GM12878 (cell line): ENCODE measurements around the gene MIA3. TPM values are rescaled to one million over a fixed set of nuclear protein-coding genes. Genes with fewer than 3 reads are reported as not detected.
A peak's percentile ranks its signal among the peaks of the same experiment; 100 is the strongest.

Experiments
- ATAC-seq: fragments of 200-7000 bp; cut with Tn5 transposase; 3 replicates; pipeline ENCODE4 v1.9.1; 2020; ENCODE audit warnings: mild to moderate bottlenecking, moderate library complexity
- BruUV-seq: library from RNA; stranded (reverse); fragments of 400-500 nt; replicated peaks from 2 replicates; lab custom pipeline; 2021; lab: Mats Ljungman, UMichigan
- CTCF ChIA-PET: fragments of 300-600 bp; sonication (Branson Sonifier 250); formaldehyde crosslinking; extraction: SDS; loops from one replicate; lab custom pipeline; 2021; ENCODE audit warnings: inconsistent platforms; lab: Yijun Ruan, JAX
- POLR2A ChIA-PET: fragments of 350-600 bp; formaldehyde crosslinking; extraction: SDS; loops from one replicate; lab custom pipeline; 2021; ENCODE audit warnings: inconsistent platforms; lab: Charles Lee
- RAD21 ChIA-PET: fragments of 300-600 bp; sonication (Branson Sonifier 250); formaldehyde crosslinking; loops from one replicate; lab custom pipeline; 2023; ENCODE audit warnings: antibody characterized with exemption; ENCODE audit not compliant: unreplicated experiment; lab: Charles Lee
- SMC1A ChIA-PET: fragments of 300-600 bp; sonication (Branson Sonifier 250); formaldehyde crosslinking; loops from one replicate; lab custom pipeline; 2023; ENCODE audit not compliant: unreplicated experiment, uncharacterized antibody; lab: Charles Lee
- DNase-seq: peaks from one replicate; pipeline ENCODE4 v3.0.0-alpha.2; 2011; ENCODE audit warnings: low read depth, low spot score
- FAIRE-seq: peaks from 3 replicates; lab custom pipeline; 2011; peaks lifted over from hg19 to GRCh38; lab: Jason Lieb, UNC
- H2AFZ ChIP-seq: 2 replicates; pipeline ENCODE4 v1.6.0; 2011; ENCODE audit warnings: low read depth, low read length, control low read depth; ENCODE audit not compliant: control insufficient read depth
- H3K27ac ChIP-seq: 2 replicates; pipeline ENCODE4 v1.5.1; 2011; ENCODE audit warnings: control low read depth; ENCODE audit not compliant: control insufficient read depth, insufficient read depth
- H3K27me3 ChIP-seq, 2 experiments: replicated peaks in 1 of 2; 2 replicates each; pipeline versions ENCODE4 v1.6.0 to v1.6.1; 2011; ENCODE audit warnings: low read length in 1 of 2; ENCODE audit not compliant: control insufficient read depth in 2 of 2, insufficient read depth in 2 of 2
- H3K36me3 ChIP-seq, 2 experiments: 2 replicates each; pipeline ENCODE4 v1.5.1; 2011; ENCODE audit warnings: low read length in 1 of 2; ENCODE audit not compliant: control insufficient read depth in 2 of 2, insufficient read depth in 2 of 2
- H3K4me1 ChIP-seq: 2 replicates; pipeline ENCODE4 v1.6.1; 2011; ENCODE audit warnings: mild to moderate bottlenecking, low read length, moderate library complexity, mixed read lengths; ENCODE audit not compliant: control insufficient read depth, insufficient read depth
- H3K4me2 ChIP-seq: 2 replicates; pipeline ENCODE4 v1.6.0; 2011; ENCODE audit warnings: control low read depth; ENCODE audit not compliant: control insufficient read depth, insufficient read depth
- H3K4me3 ChIP-seq: fragments of 200-600 bp; sonication (generic); 2 replicates; pipeline ENCODE4 v1.5.1; 2016
- H3K79me2 ChIP-seq: 2 replicates; pipeline ENCODE4 v1.6.0; 2011; ENCODE audit warnings: low read length; ENCODE audit not compliant: control insufficient read depth, insufficient read depth
- H3K9ac ChIP-seq: 2 replicates; pipeline ENCODE4 v1.8.0; 2011; ENCODE audit warnings: low read length, control low read depth, mixed read lengths; ENCODE audit not compliant: control insufficient read depth, insufficient read depth
- H3K9me3 ChIP-seq: replicated peaks from 3 replicates; pipeline ENCODE4 v1.5.1; 2011; ENCODE audit warnings: mild to moderate bottlenecking, low read length; ENCODE audit not compliant: control insufficient read depth, insufficient read depth
- H4K20me1 ChIP-seq: 2 replicates; pipeline ENCODE4 v1.6.0; 2011; ENCODE audit not compliant: control insufficient read depth, insufficient read depth
- BCL11A ChIP-seq: IDR thresholded peaks from 2 replicates; pipeline ENCODE4 v1.6.1; 2011; ENCODE audit warnings: low read depth, low read length
- EP300 ChIP-seq, 2 experiments: fragments of 150-350 bp in 1 of 2; IDR thresholded peaks; 2 replicates each; pipeline ENCODE4 v1.6.1; 2011 to 2012; ENCODE audit warnings: low read depth in 2 of 2, low read length in 2 of 2, borderline replicate concordance in 1 of 2, improper control_type of control experiment in 1 of 2, inconsistent platforms in 1 of 2; ENCODE audit not compliant: control insufficient read depth in 1 of 2
- NBN ChIP-seq: fragments of 450-650 bp; IDR thresholded peaks from 2 replicates; pipeline ENCODE4 v1.6.1; 2016
- NR2C1 ChIP-seq: fragments of 450-650 bp; IDR thresholded peaks from 2 replicates; pipeline ENCODE4 v1.6.1; 2017; ENCODE audit warnings: antibody characterized with exemption, mild to moderate bottlenecking, moderate library complexity
- NR2F1 ChIP-seq: fragments of 450-650 bp; conservative IDR thresholded peaks from 2 replicates; pipeline ENCODE4 v1.6.1; 2017; ENCODE audit warnings: mild to moderate bottlenecking
- POLR2AphosphoS2 ChIP-seq: IDR thresholded peaks from 2 replicates; pipeline ENCODE4 v1.6.1; 2011; ENCODE audit warnings: low read depth, mild to moderate bottlenecking, low read length, improper control_type of control experiment, moderate library complexity
- POU2F2 ChIP-seq: IDR thresholded peaks from 3 replicates; pipeline ENCODE4 v1.6.1; 2011; ENCODE audit warnings: low read depth, mild to moderate bottlenecking, low read length, borderline replicate concordance
- RB1 ChIP-seq: fragments of 450-650 bp; formaldehyde crosslinking; IDR thresholded peaks from 2 replicates; pipeline ENCODE4 v1.6.1; 2017; ENCODE audit warnings: mild to moderate bottlenecking, borderline replicate concordance
- SMAD1 ChIP-seq: fragments of 450-650 bp; IDR thresholded peaks from 2 replicates; pipeline ENCODE4 v1.6.1; 2018; ENCODE audit warnings: mild to moderate bottlenecking, low read depth; ENCODE audit not compliant: partially characterized antibody
- SPI1 ChIP-seq: IDR thresholded peaks from 2 replicates; pipeline ENCODE4 v1.6.1; 2011; ENCODE audit warnings: low read depth, mild to moderate bottlenecking, low read length, moderate library complexity, borderline replicate concordance; ENCODE audit not compliant: insufficient read depth
- TARDBP ChIP-seq: IDR thresholded peaks from 2 replicates; pipeline ENCODE4 v1.6.1; 2016; ENCODE audit warnings: borderline replicate concordance
- TCF7 ChIP-seq: IDR thresholded peaks from 2 replicates; pipeline ENCODE4 v1.6.1; 2014; ENCODE audit warnings: antibody characterized with exemption, borderline replicate concordance
- ZNF24 ChIP-seq: fragments of 450-650 bp; IDR thresholded peaks from 2 replicates; pipeline ENCODE4 v1.6.1; 2017; ENCODE audit warnings: antibody characterized with exemption, mild to moderate bottlenecking
- WGBS: methylation state at CpG from one replicate; pipeline ENCODE4 v1.1.6; 2016; ENCODE audit warnings: low lambda C conversion rate; ENCODE audit not compliant: insufficient replicate concordance, insufficient coverage; ENCODE audit errors: missing lambda C conversion rate; 5-methylcytosine and 5-hydroxymethylcytosine counted together
- in situ Hi-C: fragments of 300-500 bp; cut with MboI; formaldehyde crosslinking; loops from 9 replicates; pipeline ENCODE4 v1.14.3; 2018; ENCODE audit warnings: mixed read lengths
- intact Hi-C: fragments of 100-400 bp; cut with micrococcal nuclease; formaldehyde crosslinking; loops from one replicate; pipeline ENCODE4 v1.14.2; 2022; ENCODE audit not compliant: unreplicated experiment
- polyA plus RNA-seq, 11 experiments: library from polyadenylated mRNA; depleted of rRNA in 4 of 11; unstranded in 6 of 11; stranded (reverse) in 5 of 11; fragments of >200 nt; fragmentation: Nextera tagmentation in 4 of 11; fragmentation: Illumina TruSeq in 1 of 11; extraction: Ambion mirVana in 4 of 11; extraction: Trizol in 1 of 11; gene quantifications; 1 replicate in 1 of 11; 2 replicates in 10 of 11; pipeline versions ENCODE4 v1.2.1 to v1.2.3, GENCODE V29; 2011 to 2016; ENCODE audit warnings: inconsistent platforms in 2 of 11, missing spikeins in 2 of 11, low read depth in 1 of 11
- total RNA-seq, 4 experiments: library from RNA; depleted of rRNA in 3 of 4; stranded (reverse); fragments of >200 nt in 3 of 4; fragmentation: Illumina TruSeq in 1 of 4; extraction: Trizol in 1 of 4; gene quantifications; 2 replicates each; pipeline versions ENCODE4 v1.2.1 to v1.2.3, GENCODE V29; 2013 to 2021
- TF ChIP-seq, protein P1 (sequence below): fragments of 450-650 bp; IDR thresholded peaks from 2 replicates; pipeline ENCODE4 v1.6.1; 2017; ENCODE audit warnings: mild to moderate bottlenecking, moderate library complexity
- TF ChIP-seq, protein P2 (sequence below): fragments of 450-650 bp; conservative IDR thresholded peaks from 2 replicates; pipeline ENCODE4 v1.6.1; 2017; ENCODE audit warnings: mild to moderate bottlenecking, moderate library complexity
- TF ChIP-seq, protein P3 (sequence below): fragments of 450-650 bp; formaldehyde crosslinking; IDR thresholded peaks from 2 replicates; pipeline ENCODE4 v1.4.0; 2020; ENCODE audit warnings: mild to moderate bottlenecking, moderate library complexity

MIA3 gene
- total and polyA plus RNA-seq, 10 of the 15 experiments (the other 5 are each of a cell fraction or from before 2014, with no cell fraction given): 12.9 to 50.8 (median 30.3) TPM

DNA sequence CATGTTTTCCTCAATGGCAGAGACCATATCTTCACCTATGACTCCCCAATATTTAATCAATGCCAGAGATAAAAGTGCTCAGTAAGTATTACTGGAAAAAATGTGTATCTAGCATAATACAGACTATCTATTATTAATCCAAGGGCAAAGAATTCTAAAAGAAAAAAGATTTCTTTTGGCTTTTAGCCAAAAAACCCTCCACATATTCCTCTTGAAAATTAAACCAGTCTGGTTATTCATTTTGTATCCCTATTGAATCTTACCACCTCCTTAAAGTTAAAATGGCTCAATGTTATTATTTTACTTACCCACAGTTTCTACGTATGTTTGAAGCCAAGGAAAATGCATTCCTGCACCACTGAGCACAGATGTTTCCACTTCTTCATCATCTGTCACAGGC, 29.8 kb upstream of the MIA3 start:
- in situ Hi-C loops: no loop called here
- POLR2A ChIA-PET: no interaction called here
- SMC1A ChIA-PET: interaction anchor here (1.2 kb wide), 1 partner anchor 31 kb away, joined by 3 read pairs; no protein-coding TSS in a partner anchor
- TF ChIP-seq ZNF24 (no peak), EP300 (IDR thresholded peaks at IDR 0.05; ENCODE audit: borderline replicate concordance in 1 of 2, control insufficient read depth in 1 of 2, low read depth in 2 of 2, low read length in 2 of 2) (no peak), POLR2AphosphoS2 (no peak), NR2C1 (no peak), NBN (no peak), POU2F2 (no peak), BCL11A (no peak), RB1 (no peak), TARDBP (no peak), SPI1 (no peak), SMAD1 (no peak), NR2F1 (no peak), TCF7 (no peak)
- TF ChIP-seq, protein P1, sequence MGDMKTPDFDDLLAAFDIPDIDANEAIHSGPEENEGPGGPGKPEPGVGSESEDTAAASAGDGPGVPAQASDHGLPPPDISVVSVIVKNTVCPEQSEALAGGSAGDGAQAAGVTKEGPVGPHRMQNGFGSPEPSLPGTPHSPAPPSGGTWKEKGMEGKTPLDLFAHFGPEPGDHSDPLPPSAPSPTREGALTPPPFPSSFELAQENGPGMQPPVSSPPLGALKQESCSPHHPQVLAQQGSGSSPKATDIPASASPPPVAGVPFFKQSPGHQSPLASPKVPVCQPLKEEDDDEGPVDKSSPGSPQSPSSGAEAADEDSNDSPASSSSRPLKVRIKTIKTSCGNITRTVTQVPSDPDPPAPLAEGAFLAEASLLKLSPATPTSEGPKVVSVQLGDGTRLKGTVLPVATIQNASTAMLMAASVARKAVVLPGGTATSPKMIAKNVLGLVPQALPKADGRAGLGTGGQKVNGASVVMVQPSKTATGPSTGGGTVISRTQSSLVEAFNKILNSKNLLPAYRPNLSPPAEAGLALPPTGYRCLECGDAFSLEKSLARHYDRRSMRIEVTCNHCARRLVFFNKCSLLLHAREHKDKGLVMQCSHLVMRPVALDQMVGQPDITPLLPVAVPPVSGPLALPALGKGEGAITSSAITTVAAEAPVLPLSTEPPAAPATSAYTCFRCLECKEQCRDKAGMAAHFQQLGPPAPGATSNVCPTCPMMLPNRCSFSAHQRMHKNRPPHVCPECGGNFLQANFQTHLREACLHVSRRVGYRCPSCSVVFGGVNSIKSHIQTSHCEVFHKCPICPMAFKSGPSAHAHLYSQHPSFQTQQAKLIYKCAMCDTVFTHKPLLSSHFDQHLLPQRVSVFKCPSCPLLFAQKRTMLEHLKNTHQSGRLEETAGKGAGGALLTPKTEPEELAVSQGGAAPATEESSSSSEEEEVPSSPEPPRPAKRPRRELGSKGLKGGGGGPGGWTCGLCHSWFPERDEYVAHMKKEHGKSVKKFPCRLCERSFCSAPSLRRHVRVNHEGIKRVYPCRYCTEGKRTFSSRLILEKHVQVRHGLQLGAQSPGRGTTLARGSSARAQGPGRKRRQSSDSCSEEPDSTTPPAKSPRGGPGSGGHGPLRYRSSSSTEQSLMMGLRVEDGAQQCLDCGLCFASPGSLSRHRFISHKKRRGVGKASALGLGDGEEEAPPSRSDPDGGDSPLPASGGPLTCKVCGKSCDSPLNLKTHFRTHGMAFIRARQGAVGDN: no peak
- TF ChIP-seq, protein P2, sequence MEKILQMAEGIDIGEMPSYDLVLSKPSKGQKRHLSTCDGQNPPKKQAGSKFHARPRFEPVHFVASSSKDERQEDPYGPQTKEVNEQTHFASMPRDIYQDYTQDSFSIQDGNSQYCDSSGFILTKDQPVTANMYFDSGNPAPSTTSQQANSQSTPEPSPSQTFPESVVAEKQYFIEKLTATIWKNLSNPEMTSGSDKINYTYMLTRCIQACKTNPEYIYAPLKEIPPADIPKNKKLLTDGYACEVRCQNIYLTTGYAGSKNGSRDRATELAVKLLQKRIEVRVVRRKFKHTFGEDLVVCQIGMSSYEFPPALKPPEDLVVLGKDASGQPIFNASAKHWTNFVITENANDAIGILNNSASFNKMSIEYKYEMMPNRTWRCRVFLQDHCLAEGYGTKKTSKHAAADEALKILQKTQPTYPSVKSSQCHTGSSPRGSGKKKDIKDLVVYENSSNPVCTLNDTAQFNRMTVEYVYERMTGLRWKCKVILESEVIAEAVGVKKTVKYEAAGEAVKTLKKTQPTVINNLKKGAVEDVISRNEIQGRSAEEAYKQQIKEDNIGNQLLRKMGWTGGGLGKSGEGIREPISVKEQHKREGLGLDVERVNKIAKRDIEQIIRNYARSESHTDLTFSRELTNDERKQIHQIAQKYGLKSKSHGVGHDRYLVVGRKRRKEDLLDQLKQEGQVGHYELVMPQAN: no peak
- TF ChIP-seq, protein P3, sequence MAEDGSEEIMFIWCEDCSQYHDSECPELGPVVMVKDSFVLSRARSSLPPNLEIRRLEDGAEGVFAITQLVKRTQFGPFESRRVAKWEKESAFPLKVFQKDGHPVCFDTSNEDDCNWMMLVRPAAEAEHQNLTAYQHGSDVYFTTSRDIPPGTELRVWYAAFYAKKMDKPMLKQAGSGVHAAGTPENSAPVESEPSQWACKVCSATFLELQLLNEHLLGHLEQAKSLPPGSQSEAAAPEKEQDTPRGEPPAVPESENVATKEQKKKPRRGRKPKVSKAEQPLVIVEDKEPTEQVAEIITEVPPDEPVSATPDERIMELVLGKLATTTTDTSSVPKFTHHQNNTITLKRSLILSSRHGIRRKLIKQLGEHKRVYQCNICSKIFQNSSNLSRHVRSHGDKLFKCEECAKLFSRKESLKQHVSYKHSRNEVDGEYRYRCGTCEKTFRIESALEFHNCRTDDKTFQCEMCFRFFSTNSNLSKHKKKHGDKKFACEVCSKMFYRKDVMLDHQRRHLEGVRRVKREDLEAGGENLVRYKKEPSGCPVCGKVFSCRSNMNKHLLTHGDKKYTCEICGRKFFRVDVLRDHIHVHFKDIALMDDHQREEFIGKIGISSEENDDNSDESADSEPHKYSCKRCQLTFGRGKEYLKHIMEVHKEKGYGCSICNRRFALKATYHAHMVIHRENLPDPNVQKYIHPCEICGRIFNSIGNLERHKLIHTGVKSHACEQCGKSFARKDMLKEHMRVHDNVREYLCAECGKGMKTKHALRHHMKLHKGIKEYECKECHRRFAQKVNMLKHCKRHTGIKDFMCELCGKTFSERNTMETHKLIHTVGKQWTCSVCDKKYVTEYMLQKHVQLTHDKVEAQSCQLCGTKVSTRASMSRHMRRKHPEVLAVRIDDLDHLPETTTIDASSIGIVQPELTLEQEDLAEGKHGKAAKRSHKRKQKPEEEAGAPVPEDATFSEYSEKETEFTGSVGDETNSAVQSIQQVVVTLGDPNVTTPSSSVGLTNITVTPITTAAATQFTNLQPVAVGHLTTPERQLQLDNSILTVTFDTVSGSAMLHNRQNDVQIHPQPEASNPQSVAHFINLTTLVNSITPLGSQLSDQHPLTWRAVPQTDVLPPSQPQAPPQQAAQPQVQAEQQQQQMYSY (CRISPR knock-in tag): no peak

More for the DNA sequence above, 29.8 kb upstream of the MIA3 start:
- BruUV-seq: no TSS peak
- no peaks in the 10 kb centered on the region for H3K9me3 ChIP-seq
- intact Hi-C loops: loop anchor here (10.0 kb wide), 1 partner anchor 127 kb away; the partner anchor contains the start of genes AIDA and BROX
- H4K20me1 ChIP-seq: no peaks in the 10 kb centered on the region
- peaks cover 18% of the 10 kb centered on the region for H3K79me2 ChIP-seq
- H3K27ac ChIP-seq: no peak overlapping the region
- no peaks in the 10 kb centered on the region for H3K27me3 ChIP-seq
- ChIA-PET RAD21 (no interaction called here), CTCF (no interaction called here)
- peak overlapping the region; percentile 78; the same call in 1 of the 2 replicates for H3K4me3 ChIP-seq
- H3K36me3 ChIP-seq: no peaks in the 10 kb centered on the region
- H3K4me2 ChIP-seq: peak overlapping the region; percentile 49
- no peak overlapping the region for H2AFZ ChIP-seq
- H3K4me1 ChIP-seq: peaks cover 12% of the 10 kb centered on the region
- 100% methylated on average over 1 of the region's 1 CpG for WGBS
- DNase-seq (no peak), FAIRE-seq (no peak), ATAC-seq (no peak)
- H3K9ac ChIP-seq: no peak overlapping the region
